Activated CD8-positive, alpha-beta memory T cell treated with anti-CD3 and anti-CD28 coated beads, Interleukin-2, amount 50 U/mL, for 4 hours (primary cell): ENCODE data around the gene PDE7B.

Source experiments
- DNase-seq: peaks from one replicate; pipeline ENCODE4 v3.0.0-alpha.2; 2020

Gene PDE7B

DNA sequence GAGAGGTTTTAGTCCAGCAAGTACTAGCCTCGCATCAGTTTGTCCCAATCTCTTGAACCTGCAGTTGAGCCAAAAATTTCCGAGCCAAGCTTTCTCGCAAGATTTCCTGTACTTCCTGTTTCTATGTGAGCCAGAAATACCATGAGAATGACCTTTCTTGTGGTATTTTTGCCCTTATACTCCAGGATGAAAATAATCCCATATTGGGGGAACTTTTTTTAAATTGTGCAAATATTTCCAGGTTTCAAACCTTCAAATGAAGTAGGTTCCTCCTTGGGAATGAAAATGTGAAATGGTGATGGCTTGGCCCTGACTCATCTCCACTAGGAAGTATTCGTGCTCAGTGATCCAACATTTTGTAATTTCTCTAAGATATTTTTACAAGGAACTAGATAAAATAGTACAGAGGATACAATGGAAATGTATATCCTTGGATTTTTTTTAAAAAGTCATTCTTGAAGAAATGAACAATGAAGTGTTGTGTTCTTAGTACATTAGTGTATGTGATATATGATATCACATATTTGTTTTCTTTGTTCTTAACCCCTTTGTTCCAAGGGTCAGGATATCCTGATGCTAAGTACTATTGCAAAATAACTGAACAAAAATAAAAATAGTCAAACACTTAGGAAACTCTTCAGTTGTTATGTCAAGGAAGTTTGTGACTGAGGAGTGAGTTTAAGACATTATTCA lies 184.0 kb downstream of the PDE7B start:
- no peak for DNase-seq

- no peak for DNase-seq
Measured at GRCh38 chr6:136036071-136036380, 184.5 kb downstream of the PDE7B start.

- DNase-seq: no peak
Measured at GRCh38 chr6:136036601-136037000, 185.1 kb downstream of the PDE7B start.

- no peak for DNase-seq
Measured at GRCh38 chr6:136037242-136037875, 185.9 kb downstream of the PDE7B start.

DNA sequence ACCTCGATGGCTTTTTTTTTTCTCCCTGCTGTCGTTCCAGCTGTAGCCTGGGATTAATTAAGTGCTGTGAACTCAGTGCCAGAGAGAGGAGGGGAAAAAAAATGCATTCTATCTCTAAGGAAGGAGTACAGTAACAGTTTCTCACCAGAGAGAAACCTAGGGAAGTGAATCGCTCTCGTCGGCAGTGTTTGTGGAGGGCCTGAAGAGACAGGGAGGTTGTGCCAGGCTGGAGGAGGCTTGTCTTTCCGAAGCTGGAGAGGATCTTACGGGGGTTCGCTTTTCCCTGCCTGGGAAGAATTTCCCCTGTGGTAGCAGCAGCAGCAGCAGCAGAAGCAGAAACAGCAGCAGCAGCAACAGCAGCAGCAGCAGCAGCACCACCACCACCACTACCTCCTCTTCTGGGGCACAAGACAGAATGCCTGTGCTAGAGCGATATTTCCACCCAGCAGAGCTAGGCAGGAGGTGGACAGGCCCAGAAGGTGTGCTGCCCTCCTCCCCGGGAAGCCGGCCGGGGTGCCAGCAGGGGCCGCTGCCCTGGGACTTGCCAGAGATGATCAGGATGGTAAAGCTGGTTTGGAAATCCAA lies 186.5 kb downstream of the PDE7B start:
- DNase-seq: no peak

- no peak for DNase-seq
Measured at GRCh38 chr6:136038531-136038930, 187.0 kb downstream of the PDE7B start.

GRCh38 chr6:136039185-136039584 lies 187.7 kb downstream of the PDE7B start:
- DNase-seq: no peak

- no peak for DNase-seq
Measured at GRCh38 chr6:136050475-136050874, 199.0 kb downstream of the PDE7B start.

- no peak for DNase-seq
Measured at GRCh38 chr6:136051140-136051775, 199.8 kb downstream of the PDE7B start.

DNA sequence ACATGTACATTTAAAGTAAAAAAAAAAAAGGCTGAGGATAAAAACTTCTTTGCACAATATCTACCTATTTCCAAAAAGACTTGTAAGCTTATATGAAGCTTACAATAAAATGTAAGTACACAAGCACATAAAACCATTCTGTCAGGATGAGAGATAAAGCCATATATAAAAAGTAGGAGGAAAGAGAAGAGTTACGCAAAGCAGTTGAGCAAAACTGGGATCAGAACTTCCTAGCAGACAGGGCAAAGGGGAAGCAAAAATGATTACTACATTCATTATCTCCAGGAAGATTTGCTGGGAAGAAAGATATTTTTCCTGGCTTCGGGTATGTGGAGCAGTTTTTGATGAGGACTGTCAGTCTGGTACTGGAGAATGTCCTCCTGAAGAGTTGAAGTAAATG lies 200.5 kb downstream of the PDE7B start:
- no peak for DNase-seq

- DNase-seq: no peak
Measured at GRCh38 chr6:136058852-136059251, 207.4 kb downstream of the PDE7B start.

DNA sequence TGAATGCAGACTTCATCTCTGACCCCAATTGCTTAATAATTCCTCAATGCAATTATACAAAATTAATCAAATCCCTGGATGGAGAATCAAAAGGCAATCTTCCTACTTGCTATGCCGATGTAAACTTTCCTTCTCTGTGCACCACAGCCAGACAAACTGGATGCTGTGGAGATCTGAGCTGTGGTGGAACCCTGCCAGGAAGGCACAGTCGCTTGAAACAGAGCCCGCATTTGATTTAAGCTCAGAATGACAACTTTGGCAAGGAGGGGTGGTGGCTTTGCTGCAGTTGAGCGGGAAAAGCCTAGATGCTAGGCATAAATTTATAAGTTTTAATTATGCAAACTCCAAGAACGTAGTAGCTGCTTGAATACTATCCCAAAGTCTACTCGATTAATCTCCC lies 207.8 kb downstream of the PDE7B start:
- no peak for DNase-seq

DNA sequence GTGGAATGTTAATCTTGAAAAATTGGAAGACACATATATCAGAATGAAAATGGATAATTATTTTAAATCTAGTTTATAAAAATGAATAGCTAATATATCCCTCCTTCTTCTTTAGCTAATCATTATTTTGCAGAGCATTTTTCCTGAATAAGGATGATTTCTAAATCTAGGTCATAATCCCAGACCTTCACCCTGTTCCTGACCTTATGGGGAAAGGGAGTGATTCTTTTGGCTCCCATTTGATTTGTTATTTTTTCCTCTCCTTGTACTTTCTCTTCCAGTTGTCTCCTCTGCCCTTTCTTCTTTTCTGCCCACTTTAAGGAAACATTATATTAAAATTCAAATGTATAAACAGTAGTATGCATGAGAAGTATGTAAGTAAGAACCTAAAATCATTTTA lies 208.6 kb downstream of the PDE7B start:
- DNase-seq: no peak

DNA sequence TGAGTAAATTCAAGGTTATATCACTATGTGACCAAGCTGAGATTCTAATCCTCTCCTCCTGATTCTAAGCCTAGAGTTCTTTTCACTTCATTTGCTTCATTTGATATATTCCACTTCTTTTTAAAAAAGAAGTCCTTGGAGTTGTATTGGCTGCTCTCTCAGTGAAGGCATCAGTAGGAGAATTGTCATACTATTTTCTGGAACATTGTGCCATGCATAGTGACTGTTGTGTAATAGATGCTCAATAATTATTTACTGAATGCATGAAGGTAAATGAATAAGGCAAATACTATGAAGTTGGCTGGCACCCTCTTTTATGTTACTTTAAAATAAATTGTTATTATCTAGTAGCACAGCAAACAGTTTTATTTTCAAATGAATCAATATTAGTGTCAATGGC lies 209.3 kb downstream of the PDE7B start:
- no peak for DNase-seq

DNA sequence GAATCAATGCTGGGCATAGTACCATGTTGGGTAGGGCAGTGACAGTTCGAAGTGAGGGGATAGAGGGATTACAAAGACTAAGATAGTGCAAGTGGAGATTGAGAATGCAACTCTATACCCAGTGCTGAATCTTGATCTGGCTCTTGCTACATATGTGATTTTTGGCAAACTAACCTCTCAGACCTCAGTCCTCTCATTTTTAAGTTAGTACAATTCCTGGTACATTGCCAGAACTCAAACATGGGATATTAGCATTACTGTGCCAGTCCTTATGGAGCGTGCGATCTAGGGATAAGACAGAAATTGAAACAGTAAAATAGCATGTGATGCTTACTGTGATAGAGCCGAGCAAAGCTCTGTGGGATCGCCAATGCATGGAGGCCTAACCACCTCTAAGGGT lies 210.2 kb downstream of the PDE7B start:
- DNase-seq: no peak

- DNase-seq: no peak
Measured at GRCh38 chr6:136063096-136063495, 211.6 kb downstream of the PDE7B start.

DNA sequence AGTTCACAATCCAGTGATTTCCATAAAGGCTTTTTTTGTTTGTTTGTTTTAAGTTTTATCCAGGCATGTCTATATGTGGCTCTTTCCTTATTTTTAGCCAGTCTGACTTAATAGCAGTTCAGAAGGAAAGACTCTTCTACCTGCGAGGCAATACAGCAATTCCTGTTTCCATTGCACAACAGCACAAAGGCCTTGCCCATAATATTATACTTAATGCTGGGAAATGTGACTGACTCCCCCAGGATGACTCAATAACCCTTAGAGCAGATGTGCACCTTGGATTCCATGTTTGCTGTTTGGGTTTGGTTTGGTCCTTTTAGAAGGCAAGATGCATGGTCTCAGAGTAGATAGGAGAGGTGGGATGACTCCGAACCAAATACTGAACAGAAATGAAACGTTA lies 214.5 kb downstream of the PDE7B start:
- no peak for DNase-seq

GRCh38 chr6:136067731-136068341 lies 216.3 kb downstream of the PDE7B start:
- DNase-seq: no peak

DNA sequence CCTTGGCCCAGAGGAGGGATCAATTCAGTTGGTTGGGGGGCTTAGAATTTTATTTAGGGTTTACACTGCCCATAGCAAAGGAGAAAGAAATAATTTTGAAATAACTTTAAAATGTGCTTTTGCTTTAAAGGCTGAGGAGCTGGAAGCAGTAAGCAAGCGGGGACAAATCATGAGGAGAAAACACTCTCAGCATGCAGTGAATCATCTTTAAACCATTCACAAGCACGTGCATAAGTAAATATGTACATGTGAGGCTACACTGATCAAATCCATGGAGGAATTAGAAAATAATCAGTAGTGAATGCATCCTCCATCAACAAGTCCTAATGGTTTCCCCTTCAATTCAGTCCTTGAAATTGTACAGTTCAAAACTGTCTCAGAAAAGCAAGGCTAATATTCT lies 217.6 kb downstream of the PDE7B start:
- no peak for DNase-seq

- no peak for DNase-seq
Measured at GRCh38 chr6:136070815-136071214, 219.3 kb downstream of the PDE7B start.

- no peak for DNase-seq
Measured at GRCh38 chr6:136072691-136073090, 221.2 kb downstream of the PDE7B start.

DNA sequence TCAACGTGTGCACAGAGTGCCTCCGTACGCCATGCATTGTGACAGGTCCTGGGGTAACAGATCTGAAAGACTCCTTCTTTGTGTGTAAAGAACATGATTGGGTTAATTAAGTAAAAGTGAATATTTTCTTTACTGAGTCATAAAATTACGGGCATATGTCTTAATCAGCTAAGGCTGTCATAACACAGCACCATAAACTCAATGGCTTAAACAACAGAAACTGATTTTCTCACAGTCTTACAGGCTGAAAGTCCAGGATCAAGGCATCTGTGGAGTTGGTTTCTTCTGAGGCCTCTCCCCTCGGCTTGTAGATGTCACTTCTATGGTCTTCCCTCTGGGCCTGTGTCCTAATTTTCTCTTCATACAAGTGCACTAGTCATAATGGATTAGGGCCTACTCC lies 221.7 kb downstream of the PDE7B start:
- no peak for DNase-seq

GRCh38 chr6:136076496-136076895 lies 225.0 kb downstream of the PDE7B start:
- DNase-seq: no peak
